DMS 273 treated with DMSO at 0.1 percent for 48 hours (cell line): ENCODE results near the gene SCYGR7.
"Not testable (repeated sequence)": the region's sequence is repeated elsewhere in the genome, so short reads cannot be mapped to it uniquely, and the experiment has no call there.

ENCODE experiments used
- DNase-seq: peaks from one replicate; lab custom pipeline; 2025; lab: John Stamatoyannopoulos, UW

SCYGR7 gene, protein sequence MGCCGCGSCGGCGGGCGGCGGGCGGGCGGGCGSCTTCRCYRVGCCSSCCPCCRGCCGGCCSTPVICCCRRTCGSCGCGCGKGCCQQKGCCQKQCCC

DNA sequence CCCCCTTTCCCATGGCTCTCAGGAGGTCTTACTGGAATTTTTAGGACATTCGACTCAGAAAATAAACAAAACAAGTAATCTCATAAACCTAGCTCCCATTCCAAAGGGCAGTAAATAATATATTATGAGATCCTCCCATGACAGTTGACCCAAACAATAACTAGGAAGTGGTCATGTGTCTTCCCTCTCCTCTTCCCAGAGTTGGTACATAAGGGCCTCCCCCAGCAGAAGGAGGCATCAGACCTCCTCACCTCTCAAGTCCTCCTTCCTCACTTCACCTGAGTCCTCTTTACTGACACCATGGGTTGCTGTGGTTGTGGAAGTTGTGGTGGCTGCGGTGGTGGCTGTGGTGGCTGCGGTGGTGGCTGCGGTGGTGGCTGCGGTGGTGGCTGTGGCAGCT is at the start of gene SCYGR7:
Gene SCYGR7 (plus strand): TSS at position 301 of the 400 bp plus-strand sequence. CDS start 0 bp downstream, at position 301.
- no peak for DNase-seq

DNA sequence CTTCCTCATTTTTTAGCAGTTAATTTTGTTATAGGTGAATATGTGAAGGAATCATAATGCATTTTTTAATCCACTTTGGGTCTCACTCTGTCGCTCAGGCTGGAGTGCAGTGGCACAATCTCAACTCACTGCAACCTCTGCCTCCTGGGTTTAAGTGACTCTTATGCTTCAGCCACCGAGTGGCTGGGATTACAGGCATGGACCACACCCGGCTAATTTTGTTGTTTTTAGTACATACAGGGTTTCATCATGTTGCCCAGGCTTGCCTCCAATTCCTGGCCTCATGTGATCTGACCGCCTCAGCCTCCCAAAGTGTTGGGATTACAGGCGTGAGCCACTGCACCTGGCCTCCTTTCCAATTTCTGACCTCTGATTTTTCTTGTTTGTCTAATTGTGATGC is 43.9 kb upstream of the SCYGR7 start:
- no peak for DNase-seq

DNA sequence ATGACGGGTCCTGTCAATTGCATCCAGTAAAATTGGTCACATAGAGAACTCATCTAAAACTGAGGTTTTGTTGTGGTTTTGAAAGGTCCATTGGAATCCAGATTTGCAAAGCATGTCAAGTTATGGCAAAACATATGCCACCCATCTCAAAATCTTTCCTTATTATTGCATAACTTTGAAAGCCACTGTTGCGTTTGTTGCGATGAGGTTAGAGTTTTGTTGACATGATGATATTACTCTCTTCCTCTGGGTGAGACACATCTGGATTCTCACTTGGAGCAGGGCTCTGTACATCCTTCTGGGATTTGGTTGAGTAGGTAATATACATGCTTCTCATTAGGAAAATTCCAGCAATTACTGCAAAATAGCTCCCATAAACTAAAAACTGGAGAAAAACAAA is 40.9 kb upstream of the SCYGR7 start:
- DNase-seq, result no peak

DNA sequence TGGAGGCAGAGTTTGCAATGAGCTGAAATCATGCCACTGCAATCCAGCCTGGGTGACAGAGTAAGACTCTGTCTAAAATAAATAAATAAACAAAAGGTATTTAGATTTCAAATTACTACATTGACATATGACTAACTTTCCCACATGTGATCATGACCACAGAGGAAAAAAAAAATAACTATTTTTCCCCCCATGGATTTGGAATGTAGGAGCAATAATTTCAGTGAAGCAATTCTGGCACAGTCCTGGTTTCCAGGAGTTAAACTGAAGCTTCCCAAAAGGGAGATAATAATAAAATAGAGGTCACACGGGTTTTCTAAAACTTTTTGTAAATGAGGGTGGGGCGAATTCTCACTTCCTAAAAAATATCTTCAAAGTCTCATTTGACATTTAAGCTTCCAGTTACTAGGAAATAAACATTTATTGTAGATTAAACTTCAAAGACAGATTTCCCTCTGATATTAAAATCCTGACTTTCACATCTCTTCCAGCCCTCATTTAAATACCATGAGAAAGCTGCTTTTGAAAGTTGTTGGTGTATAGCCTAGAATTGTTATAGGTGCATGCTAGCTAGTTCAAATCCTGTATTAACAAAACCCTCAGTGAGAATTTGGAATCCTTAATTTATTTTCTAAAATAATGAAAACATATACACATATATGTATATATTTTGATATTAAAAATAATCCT is 31.0 kb upstream of the SCYGR7 start:
- DNase-seq, result no peak

DNA sequence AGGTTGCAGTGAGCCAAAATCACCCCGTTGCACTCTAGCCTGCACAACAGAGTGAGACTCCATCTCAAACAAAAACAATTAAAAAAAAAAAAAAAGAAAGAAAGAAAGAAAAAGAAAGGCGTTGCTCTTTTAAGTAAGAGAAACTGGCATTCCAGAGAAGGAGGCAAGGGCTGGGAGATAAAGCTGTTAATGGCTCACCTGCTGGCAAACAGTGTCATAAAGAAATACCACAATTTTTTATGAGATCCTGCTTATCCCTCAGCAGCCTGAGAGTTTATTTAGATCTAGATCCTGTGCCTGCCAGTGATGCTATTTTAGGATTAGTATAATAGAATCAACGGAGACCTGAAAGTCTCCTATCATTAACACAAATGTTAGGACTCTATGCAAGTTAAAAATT is 26.6 kb upstream of the SCYGR7 start:
- DNase-seq, result no peak

DNA sequence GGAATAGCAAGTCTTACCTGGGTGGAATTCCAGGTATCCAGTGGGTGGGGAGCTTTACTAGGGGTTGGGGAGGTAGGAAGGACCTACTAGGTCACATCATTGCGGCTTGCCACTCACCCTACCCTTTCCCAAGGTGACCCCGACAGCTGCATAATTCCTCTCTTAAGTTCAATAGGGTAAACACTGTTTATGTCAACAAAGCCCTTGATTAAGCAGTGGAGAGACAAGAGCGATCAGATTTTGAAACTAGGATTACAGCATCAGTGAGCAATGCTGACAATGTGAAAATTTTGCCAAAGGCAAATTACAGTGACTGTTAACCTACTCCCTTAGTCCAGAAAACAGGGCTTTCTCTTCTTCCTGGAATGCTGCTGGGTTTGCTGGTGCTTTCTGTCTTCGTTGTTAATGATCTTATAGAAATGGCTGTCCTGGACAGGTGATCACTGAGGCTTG is 24.8 kb upstream of the SCYGR7 start:
- DNase-seq, result no peak

DNA sequence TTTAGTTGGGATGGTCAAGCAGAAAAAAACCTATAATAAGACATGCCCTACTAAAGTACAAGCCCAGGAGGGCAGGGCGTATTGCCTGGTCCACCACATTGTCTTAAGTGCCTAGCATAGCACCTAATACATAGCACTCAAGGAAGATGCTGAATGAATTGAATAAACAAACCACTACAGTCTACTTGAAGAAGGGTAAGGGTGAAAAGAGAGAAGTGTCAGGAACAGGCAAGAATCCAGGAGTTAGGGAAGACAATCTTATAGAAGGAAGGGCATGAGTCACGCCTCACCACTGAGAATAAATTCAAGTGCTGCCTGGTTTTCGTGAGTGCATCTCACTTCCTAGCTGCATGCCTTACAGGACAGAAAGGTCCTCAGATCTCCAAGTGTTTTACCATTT is 24.2 kb upstream of the SCYGR7 start:
- no peak for DNase-seq

DNA sequence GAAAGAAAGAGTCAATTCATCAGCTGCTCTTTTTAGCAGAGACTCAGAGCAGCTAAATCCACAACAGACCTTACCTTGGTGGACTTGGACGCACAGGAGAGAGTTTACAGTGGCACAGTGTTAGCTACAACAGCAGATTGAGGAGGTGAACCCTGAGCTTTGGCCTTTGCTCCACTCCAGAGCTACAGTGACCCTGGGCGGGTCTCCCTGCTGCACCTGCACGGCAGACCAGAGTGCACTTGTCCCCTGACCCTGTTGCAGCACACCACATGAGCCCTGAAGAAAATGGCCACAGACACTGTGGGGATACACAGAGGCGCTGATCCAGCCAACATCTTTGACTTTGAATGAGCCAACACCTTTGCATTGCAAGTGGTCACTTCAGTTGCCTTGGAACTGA is 21.3 kb upstream of the SCYGR7 start:
- no peak for DNase-seq

DNA sequence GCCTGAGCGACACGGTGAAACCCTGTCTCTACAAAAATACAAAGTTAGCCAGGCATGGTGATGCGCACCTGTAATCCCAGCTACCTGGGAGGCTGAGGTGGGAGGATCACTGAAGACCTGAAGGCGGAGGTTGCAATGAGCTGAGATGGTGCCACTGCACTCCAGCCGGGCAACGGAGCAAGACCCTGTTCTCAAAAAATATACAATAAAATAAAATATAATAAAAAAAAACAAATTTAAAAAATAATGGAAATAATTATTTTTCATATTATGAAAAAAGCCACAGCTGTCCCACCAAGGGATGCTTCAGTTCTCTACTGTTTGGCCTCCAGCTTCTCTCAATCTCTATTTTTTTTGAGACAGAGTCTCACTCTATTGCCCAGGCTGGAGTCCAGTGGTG is 20.7 kb upstream of the SCYGR7 start:
- DNase-seq, result no peak

DNA sequence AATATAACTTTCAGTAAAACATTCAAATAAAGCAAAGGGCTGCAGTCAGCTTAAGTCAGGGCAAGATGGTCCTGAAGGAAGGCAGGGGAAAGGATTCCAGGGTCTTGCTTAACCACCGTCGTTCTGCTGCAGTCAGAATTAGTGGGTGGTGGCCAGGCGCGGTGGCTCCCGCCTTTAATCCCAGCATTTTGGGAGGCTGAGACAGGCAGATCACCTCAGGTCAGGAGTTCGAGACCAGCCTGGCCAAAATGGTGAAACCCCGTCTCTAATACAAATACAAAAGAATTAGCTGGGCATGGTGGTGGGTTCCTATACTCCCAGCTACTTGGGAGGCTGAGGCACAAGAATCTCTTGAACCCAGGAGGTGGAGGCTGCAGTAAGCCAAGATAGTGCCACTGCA is 17.1 kb upstream of the SCYGR7 start:
- no peak for DNase-seq

DNA sequence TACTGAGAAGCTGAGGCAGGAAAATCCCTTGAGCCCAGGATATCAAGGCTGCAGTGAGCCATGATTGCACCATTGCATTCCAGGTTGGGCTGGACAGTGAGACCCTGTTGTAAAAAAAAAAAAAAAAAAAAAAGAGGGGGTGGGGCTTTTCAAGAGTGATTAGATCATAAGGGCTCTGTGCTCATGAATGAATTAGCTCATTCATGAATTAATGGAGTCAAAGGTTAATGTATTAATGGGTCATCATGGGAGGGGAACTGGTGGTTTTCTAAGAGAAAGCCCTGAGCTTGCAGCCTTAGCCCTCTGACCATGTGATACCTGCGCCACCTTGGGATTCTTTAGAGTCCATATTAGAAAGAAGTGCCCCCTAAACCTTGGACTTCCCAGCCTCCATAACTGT is 14.8 kb upstream of the SCYGR7 start:
- DNase-seq, result no peak

DNA sequence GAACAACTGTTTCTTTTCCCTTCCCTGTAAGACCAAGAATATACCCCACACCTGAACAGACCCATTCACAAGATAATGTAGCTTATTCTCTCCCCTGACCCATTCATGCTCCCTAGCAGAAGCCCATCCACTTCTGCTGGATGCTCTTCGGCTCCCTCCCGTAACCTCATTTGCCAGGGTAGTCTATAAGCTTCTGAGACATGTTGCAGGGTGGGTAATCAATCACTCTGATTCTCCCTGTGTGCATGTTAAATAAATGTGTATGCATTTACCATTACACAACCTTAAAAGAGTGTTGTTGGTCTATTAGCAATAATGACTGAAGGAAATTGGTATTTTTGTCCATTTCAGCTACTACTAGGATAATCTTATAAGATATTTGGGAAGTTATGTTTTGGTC is 11.6 kb upstream of the SCYGR7 start:
- no peak for DNase-seq

DNA sequence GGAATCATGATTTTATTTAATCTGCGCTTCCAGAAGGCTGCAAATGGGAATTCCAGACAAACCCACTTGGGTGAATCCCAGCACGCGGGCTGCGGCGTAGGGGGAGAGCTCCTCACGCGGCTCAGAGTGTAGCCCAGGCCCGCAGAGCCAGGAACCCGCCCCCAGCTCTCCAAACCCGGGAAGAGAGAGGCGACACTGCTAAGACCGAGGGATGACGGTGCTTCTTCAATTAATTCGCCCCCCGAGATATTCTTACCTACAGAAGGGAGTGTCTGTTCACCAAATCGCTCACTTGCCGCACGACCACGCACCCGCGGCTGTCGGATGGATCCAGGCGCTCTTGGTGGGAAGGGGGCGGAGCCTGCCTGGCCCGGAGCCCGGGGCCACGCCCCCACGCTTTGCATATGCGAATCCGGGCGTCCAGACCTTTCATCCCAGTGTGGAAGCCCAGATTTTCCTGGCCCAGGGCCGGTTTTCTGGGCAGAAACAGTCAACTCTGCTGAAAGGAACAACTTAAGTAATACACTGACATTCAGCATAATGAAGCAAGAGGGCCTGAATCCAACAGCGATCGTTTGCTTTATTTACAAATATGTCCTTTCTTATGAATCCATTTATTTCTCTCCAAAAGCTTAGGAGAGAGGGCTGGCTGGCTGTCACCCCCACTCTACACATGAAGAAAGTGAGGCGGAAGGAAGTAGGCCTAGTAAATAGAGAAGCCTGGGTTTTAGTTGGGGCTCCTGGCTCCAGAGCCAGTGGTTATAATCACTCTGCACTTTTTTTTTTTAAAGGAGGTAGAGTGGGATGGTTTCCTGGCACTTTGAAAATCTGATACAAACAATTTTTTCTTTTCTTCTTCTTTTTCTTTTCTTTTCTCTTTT is 10.2 kb upstream of the SCYGR7 start, which contains the start of gene SLC19A3:
Gene SLC19A3 (minus strand): TSS at position 342 of the 881 bp plus-strand sequence. CDS start 15,710 bp downstream, outside the sequence.
- peak; percentile 59 for DNase-seq

DNA sequence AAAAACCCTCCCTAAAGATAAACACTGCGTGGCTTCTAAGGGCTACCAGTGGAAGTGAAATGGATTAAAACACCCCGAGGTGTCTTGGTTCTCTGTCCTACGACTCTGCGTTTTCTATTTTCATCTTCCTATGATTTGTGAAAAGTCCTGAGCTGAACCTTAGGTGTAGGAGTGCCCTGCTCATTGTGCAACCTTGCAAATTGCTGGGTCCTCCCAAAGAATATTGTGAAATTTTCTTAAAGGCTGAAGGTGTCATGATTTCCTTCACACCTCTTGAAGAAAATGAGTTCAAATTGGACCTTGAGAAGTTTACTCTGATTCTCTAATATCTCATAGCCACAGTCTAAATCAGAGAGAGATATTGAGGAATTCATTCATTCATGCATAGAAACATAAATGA is 8.5 kb upstream of the SCYGR7 start:
- DNase-seq, result no peak

DNA sequence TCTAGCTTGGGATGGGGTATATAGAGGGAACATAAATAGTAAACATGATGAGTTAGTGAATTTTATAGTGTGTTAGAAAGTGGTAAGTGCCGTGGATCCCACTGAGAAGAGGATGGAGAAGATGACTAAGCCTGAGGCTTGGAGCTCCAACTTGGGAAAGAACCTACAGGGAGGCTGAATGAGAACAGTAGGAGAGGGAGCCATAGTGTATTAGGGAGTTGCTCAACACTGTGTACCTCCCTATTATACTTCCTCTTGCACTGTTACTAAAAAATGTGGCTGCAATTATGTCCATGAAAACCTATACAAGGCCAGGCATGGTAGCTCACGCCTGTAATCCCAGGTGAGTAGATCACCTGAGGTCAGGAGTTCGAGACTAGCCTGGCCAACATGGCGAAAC is 7.5 kb upstream of the SCYGR7 start:
- DNase-seq, result no peak

DNA sequence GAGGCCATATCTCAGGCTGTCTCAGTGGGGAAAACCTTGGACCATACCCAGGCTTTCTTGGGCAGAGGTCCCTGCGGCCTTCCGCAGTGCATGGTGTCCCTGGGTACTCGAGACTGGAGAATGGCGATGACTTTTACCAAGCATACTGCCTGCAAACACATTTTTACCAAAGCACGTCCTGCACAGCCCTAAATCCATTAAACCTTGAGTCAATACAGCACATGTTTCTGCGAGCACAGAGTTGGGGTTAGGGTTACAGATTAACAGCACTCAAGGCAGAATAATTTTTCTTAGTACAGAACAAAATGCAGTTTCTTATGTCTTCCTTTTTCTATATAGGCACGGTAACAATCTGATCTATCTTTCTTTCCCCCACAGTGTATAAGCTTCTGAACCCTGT is 5.3 kb upstream of the SCYGR7 start:
- DNase-seq, result not testable (repeated sequence)

DNA sequence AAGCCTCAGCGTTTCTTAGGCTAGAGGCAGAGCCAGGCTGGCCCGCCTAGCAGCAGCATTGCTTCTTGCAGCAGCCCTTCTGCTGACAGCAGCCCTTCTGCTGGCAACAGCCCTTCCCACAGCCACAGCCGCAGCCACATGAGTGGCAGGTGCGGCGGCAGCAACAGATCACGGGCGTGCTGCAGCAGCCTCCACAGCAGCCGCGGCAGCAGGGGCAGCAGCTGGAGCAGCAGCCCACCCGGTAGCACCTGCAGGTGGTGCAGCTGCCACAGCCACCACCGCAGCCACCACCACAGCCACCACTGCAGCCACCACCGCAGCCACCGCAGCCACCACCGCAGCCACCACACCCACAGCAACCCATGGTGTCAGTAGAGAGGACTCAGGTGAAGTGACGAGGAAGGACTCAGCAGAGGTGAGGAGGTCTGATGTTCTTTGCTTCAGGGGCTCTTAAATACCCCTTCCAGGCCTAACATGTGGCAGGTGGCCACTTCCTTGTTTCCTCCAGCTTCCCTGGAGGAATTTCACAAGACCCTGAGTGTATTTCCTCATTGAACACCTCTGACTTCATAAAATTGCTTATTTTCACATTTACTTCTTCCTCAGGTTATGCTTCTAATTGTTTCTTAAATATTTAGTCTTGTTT is 3.6 kb upstream of the SCYGR7 start, which contains the start of gene SCYGR6:
Gene SCYGR6 (minus strand): TSS at position 364 of the 646 bp plus-strand sequence. CDS start 0 bp downstream, at position 364.
- no peak for DNase-seq

DNA sequence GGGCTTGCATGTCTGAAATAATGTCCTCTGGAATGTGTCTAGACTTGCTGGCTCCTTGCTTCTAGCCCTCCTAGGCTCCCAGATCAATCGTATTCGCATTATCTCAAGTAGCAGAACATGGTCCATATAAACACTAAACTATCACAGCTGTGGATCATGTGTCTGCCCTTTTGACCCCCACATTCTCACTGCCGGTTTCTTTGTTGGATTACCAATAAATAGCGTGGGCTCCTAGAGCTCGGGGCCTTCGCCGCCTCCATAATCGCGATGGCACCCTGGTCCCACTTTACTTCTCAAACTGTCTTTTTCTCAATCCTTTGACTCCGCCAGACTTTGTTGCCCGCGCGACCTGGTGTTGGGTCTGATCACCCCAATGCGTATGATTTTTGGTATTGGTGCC is 11.2 kb downstream of the SCYGR7 start:
- no peak for DNase-seq

DNA sequence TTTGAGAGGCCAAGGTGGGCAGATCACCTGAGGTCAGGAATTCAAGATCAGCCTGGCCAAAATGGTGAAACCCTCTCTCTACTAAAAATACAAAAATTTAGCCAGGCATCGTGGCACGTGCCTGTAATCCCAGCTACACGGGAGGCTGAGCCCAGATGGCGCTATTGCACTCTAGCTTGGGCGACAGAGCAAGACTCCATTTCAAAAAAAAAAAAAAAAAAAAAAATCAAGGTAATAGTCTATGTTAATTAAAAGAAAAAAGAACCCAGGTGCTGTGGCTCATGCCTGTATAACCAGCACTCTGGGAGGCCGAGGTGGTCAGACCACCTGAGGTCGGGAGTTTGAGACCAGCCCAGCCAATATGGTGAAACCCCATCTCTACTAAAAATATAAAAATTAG is 12.6 kb downstream of the SCYGR7 start:
- DNase-seq, result not testable (repeated sequence)

DNA sequence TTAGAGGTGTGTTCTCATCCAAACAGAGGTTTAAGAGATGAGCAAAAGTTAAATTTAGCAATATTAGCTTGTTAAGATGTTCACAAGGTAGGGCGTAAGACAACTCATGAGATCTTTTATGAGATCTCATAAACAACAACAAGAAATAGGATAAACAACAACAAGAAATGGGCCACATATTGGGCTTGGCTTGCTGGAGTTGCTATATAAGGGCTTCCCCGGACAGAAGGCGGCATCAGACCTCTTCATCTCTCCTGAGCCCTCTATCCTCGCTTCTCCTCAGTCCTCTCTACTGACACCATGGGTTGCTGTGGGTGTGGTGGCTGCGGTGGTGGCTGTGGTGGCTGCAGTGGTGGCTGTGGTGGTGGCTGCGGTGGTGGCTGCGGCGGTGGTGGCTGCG is 17.5 kb downstream of the SCYGR7 start, which contains the start of gene SCYGR8:
Gene SCYGR8 (plus strand): TSS at position 301 of the 400 bp plus-strand sequence. CDS start 0 bp downstream, at position 301.
- DNase-seq, result no peak

DNA sequence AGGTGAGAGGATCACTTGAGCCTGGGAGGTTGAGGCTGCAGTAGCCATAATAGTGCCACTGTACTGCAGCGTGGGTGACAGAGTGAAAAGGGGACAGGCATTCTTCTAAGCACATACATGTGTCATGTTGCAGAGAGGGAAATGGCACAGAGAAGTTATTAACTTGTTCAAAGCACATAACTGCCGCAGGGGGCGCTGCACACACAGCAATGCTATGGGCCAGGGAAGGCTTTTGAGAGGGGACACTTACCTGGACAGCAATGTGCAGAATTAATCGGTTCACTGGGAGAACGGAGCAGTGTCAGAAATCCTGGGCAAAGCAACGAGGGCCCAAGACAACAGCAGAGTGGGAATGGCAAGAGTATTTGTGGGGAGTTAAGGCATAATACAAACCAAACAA is 19.9 kb downstream of the SCYGR7 start:
- no peak for DNase-seq

DNA sequence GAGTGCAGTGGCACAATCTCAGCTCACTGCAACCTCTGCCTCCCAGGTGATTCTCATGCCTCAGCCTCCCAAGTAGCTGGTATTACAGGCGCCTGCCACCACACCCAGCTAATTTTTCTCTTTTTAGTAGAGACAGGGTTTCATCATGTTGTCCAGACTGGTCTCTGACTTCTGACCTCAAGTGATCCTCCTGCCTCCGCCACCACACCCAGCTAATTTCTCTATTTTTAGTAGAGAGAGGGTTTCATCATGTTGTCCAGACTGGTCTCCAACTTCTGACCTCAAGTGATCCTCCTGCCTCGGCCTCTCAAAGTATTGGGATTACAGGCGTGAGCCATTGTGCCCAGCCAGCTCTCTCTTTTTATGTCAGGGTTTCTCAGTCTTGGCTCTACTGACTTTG is 28.1 kb downstream of the SCYGR7 start:
- not testable (repeated sequence) for DNase-seq
